ENCODE data around the gene OCA2.

- TF ChIP-seq, protein P1, sequence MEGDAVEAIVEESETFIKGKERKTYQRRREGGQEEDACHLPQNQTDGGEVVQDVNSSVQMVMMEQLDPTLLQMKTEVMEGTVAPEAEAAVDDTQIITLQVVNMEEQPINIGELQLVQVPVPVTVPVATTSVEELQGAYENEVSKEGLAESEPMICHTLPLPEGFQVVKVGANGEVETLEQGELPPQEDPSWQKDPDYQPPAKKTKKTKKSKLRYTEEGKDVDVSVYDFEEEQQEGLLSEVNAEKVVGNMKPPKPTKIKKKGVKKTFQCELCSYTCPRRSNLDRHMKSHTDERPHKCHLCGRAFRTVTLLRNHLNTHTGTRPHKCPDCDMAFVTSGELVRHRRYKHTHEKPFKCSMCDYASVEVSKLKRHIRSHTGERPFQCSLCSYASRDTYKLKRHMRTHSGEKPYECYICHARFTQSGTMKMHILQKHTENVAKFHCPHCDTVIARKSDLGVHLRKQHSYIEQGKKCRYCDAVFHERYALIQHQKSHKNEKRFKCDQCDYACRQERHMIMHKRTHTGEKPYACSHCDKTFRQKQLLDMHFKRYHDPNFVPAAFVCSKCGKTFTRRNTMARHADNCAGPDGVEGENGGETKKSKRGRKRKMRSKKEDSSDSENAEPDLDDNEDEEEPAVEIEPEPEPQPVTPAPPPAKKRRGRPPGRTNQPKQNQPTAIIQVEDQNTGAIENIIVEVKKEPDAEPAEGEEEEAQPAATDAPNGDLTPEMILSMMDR (conservative IDR thresholded peaks at IDR 0.05; ENCODE audit: low read depth, low read length), result no peak
- TF ChIP-seq RCOR1 (IDR thresholded peaks at IDR 0.05; ENCODE audit: insufficient replicate concordance, low read length), result no peak
- no peak for TF ChIP-seq POLR2A (IDR thresholded peaks at IDR 0.05; ENCODE audit: low read depth, low read length)
Measured at GRCh38 chr15:28133281-28133680, 34.2 kb upstream of the OCA2 start.

Measured in IMR-90 (cell line).